Measurements from ENCODE around the gene KRTAP5-6.
"Not testable (repeated sequence)": the region's sequence is repeated elsewhere in the genome, so short reads cannot be mapped to it uniquely, and the experiment has no call there.

The KRTAP5-6 gene

DNA sequence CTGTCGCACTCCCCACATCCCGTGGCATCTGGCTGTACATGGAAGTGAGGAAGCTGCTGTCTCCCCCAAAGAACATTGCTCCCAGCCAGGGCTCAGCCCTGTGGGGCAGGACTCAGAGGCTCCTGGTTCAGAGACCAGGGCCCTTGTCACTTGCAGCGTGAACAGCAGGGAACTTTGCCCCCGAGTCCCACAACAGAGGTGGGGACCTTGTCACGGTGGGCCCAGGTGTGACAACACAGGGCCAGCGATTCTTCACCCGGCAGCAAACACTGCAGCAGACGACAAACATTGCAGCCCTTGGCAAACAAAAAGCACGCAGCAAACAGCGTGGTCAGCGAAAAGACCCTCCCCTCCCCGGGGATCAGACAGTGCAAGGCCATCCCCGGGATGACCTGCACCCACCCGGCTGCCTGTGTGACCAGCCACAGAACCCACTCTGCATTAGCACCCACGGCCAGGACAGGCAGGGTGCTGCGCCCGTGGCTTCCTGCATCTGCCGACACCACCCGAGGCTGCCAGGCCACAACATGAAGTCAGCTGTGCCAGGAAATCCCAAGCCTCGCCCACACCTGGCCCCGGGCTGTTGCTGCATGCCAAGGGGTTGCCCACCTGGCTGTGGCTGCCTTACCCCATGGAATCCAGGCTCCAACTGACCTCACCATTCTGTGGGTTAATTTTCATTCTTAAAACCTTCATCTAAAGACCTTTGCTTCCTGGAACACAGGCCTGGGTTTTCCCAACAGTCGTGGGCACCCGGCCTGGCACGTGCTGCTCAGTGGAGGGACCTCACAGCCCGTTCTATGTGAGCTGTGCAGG, 35.3 kb upstream of the KRTAP5-6 start:
- DNase-seq, result not testable (repeated sequence)

- DNase-seq, result not testable (repeated sequence)
These were observed 34.2 kb upstream of the KRTAP5-6 start for GRCh38 chr11:1662699-1663283.

DNA sequence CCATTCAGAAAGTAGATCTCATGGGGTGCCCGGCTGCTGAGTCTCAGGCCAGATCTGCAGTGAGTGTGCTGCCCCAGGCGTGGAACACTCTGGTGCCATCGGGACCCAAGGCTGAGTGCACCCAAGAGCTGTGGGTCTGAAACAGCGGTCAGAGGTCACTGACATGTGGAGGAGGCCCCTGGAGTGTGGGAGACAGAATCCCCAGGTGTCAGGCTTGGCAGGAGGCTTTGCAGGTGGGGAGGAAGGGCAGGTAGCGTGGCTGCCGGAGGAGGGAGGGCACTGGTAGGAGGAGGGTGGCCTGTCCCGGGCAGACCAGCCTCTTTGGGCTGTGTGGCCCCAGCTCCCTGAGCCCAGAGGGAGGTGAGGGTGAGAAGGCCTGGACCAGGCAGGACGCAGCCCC, 31.7 kb upstream of the KRTAP5-6 start:
- DNase-seq, result no peak

DNA sequence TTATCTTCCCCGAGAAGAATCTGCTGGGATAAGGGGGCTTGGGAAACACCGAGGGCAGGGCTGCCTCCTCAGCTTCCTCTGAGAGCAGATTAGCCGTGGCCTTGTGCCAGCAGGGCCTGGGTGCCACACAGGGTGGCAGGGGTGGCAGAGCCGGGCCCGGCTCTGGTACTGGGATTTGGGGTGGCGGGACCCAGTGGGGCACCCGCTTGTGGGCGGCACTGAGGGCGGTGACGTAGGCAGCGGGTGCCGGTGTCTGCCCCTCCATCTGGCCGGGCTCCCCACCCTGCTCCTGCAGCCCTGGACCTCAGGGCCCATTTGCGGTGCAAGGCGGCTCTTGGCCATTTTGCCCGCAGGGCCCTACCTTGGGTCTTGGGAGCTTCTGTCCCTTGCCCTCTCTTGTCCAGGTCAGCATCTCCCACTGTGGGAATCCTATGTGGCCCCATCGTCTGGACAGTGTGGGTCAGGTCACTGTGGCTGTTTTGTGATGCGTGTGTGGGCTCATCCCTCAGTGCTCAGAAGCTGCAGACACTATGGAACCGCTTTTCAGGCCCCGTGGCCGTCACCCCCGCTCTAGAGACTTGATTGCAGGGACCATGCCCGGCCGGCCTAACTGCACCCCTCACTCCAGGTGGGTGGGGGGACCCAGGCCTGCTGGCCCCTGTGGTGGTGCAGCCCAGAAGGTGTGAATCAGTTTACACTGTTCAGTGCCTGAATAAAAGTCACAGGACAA, 29.7 kb upstream of the KRTAP5-6 start:
- DNase-seq, result no peak

GRCh38 chr11:1667906-1668305, 29.1 kb upstream of the KRTAP5-6 start:
- DNase-seq, result peak in 1 of 3 experiments; percentile 23

DNA sequence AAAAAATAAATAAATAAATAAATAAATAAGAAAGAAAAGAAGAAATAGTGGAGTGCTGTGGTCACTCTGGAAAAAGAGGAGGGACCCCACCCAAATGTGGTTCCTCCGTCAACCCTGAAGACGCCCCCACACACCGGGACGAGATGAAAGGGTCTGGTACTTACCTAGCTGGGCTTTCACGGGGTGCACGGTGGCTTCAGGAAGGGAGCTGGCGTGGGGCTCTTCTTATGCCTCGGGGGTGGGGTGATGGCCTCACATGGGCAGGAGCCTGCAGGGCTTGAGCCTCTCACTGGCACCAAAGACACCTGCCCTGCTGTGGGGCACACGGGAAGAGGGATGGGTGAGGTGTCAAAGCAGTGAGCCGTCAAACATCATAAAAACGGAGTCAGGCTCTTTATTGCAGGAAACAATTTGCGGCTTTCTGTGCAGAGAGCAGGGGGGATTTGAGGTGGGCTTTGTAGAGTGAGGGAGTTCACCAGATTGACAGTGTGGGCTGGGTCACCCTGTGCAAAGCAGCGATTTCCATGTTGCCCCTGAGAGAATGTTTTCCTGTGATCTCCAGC, 28.0 kb upstream of the KRTAP5-6 start:
- no peak for DNase-seq

DNA sequence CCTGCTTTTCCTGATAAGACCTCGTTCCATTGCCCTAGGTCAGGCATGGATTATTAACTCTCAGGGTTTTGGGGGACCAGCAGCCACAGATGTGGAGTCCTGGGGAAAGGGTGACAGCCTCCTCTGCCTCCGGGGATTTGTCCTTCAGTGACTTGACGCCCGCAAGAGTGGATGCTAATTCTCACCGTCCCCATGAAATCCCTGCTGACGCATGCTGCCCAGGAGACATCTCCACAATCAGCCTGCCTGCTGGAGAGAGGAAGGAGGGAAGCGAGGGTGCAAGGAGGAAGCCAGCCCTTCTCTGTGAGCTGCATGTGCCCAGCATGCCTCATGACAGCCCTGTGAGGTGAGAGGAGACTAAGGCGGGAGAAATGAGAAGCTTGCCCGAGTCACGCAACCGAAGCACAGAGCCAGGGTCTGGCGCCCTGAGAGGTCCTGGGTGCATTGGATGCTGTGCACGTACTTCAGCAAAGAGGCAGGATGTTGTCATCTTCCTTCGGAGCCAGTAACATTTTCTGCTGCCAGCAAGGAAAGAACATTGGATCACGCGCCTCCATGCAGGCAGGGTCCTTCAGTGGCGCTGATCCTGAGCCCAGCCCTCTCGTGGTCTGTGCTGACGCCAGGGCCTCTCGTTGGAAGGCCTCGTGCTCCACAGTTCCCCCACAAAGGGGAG, 27.3 kb upstream of the KRTAP5-6 start:
- peak in 1 of 3 experiments; percentile 6 for DNase-seq

DNA sequence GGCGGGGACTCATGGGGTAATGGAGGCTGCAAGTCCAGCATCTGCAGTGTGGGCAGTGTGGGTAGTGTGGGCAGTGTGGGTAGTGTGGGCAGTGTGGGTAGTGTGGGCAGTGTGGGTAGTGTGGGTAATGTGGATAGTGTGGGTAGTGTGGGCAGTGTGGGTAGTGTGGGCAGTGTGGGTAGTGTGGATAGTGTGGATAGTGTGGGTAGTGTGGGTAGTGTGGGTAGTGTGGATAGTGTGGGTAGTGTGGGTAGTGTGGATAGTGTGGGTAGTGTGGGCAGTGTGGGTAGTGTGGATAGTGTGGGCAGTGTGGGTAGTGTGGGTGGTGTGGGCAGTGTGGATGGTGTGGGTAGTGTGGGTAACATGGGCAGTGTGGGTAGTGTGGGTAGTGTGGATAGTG, 26.5 kb upstream of the KRTAP5-6 start:
- DNase-seq, result not testable (repeated sequence)

GRCh38 chr11:1670905-1671371, 26.1 kb upstream of the KRTAP5-6 start:
- no peak for DNase-seq

DNA sequence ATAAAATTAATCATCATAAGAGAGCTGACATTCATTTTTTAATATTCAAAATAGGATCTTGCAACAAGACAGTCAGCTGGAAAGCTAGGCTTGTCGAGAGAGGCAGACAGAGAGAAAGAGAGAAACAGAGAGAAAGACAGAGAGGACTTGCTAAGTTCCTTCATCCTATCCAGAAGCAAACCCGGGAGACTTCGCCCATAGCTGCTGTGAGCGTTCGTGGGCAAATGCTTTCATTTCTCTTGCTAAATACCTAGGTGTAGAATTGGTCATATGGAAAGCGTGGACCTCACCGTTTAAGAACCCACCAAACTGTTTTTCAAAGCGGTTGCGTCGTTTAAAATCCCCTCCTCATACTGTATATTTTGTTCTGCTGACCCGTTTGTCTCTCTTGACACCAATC, 25.3 kb upstream of the KRTAP5-6 start:
- no peak for DNase-seq

DNA sequence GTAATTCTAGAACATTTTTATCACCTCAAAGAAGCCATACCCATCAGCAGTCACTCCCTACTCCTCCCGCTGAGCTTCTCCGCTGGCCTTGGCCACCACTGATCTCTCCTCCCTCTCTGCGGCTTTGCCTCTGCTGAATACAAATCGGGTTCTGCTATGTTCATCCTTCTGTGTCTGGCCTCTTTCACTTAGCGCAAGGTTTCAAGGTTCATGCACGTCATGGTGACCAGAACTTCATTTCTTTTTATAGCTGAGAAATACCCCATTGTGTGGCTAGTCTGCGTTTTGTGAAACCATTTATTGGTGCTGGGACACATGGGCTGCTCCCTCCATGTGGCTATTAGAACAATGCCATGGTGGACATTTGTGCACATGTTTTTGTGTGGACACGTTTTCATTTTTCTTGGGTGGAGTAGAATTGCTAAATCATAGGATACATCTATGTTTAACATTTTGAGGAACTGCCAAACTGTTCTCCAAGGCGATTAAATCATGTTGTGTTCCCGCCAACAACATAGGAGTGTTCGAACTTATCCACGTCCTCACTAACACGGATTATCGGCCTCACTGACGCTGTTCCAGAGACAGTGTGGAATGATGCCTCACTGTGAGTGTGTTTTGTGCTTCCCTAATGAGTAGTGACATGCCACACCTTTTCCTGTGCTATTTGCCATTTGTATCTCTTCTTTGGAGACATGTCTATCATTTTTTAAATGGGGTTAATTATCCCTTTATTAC, 24.2 kb upstream of the KRTAP5-6 start:
- no peak for DNase-seq

DNA sequence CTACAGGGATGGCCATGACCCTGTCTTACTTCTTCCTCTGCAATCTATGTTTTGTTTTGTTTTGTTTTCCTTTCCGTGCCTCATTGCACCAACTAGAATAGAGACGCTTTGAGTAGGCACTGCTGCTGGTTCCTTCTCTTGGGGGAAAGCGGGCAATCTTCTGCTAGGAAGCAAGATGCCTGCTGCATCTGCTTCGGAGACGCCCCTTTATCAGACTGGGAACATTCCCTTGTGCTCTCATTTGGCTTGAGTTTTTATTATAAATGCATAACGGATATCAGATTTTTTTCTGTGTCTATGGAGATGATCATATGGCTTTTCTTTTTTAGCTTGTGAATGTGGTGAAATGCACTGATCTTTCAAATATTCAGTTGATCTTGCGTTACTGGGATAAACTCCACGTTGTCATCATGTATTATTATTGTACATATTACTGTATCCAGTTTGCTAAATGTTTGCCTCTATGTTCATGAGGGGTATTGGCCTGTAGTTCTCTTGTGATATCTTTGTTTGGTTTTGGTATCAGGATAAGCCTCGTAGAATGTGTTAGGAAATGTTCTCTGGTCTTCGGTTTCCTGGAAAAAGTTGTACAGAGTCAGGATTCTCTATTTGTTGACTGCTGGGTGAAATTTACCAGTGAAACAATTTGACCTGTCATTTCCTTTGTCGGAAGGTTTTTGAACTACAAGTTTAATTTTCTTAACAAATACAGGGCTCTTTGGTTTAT, 23.4 kb upstream of the KRTAP5-6 start:
- no peak for DNase-seq

DNA sequence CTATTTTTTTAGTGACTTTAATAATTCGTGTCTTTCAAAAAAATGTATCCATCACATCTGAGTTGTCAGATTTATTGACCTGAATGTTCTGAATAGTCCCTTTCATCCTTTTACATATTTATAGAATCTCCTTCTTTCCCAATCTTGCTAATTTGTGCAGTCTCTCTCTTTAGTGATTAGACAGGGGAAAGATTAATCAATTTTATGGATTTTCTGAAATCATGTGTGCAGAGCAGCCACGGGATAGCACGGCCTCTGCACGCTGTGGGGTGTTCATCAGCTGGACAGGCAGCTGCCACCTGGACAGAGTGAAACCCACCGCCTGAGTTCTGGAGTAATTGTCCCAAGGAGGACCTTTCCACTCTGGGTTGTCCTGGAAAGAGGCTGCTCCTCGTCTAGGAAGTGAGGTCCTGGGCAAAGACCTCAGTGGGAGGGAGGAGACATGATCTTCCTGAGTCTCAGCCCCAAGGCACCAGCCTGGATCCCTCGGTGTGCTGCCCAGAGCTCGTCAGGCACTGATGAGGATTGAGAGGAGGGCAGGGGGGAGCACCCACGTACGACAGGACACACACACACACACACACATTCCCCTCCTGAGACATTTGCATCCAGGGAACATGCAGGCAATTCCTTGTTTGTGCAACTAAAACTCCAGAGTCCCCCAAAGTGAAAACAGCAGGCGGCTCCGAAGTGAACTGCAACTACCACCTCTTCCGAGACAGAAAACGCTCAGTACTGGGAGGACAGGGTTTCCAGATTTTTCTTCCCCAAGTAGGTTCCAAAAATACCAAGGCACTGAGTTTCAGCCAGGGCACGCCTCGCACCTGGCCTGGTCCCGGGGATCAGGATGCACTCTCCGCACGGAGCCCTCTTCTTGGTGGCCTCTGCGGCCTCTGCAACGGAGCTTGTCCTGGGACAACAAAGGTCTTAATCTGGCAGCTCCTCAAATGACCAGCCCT, 22.5 kb upstream of the KRTAP5-6 start:
- no peak for DNase-seq

GRCh38 chr11:1675536-1676228, 21.3 kb upstream of the KRTAP5-6 start:
- no peak for DNase-seq

GRCh38 chr11:1676229-1676740, 20.7 kb upstream of the KRTAP5-6 start:
- no peak for DNase-seq

DNA sequence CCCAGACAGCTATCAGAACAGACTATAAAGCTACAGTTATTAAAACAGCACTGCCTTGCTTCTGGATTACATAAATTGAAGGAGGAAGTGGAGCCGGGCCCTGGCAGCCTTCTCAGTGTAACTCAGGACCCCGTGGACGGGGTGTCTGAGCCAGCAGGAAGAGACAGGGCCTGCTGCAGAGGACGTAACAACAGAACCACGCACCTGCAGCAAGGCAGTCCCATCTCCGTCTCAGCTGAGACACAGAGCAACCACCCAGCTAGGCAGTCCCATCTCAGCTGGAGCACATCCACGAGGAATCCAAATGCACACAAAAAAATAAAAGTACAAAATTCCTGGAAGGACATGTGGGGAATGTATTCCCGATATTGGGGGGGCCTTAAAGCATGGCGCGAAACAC, 17.1 kb upstream of the KRTAP5-6 start:
- DNase-seq, result no peak

DNA sequence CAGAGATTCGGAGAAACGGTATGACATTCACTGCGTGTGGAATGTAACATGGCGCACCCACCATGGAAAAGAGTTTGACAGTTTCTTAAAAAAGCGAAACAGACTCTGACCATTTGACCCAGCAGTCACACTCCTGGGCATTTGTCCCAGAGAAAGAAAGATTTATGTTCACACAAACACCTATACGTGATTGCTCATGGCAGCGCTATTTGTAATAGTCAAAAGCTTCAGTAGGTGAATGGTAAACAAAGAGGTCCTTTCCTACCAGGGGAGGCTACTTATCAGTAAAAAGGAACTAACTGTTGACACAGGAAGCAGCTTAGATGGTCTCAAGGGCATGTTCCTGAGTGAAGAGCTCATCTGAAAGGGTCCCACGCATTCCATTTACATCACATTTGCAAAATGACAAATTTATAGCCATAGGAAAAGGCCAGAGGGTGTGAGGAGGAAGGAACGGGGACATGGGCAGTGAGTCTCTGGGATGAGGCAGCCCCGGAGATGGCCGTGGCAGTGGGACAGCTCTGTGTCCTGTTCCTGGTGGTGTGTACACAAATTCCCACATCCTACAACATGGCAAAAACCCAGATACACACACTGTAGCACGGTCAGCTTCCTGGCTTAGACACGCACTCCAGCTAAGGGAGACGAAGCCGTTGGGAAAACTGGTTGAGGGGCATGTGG, 14.6 kb upstream of the KRTAP5-6 start:
- DNase-seq, result peak in 1 of 3 experiments; percentile 43

DNA sequence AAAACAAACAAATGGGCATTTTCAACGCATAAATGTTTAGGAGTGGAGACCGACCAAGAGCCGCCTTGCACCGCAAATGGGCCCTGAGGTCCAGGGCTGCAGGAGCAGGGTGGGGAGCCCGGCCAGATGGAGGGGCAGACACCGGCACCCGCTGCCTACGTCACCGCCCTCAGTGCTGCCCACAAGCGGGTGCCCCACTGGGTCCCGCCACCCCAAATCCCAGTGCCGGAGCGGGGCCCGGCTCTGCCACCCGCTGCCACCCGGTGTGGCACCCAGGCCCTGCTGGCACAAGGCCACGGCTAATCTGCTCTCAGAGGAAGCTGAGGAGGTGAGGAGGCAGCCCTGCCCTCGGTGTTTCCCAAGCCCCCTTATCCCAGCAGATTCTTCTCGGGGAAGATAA, 13.8 kb upstream of the KRTAP5-6 start:
- not testable (repeated sequence) for DNase-seq

Measured in NCI-H1417 (cell line).